Ishikawa (cell line): ENCODE results near the gene HSFX2.
"Not testable (repeated sequence)": the region's sequence is repeated elsewhere in the genome, so short reads cannot be mapped to it uniquely, and the experiment has no call there.

Source experiments
- CEBPB ChIP-seq: IDR thresholded peaks from 2 replicates; pipeline ENCODE4 v1.6.1; 2012
- EGR1 ChIP-seq: IDR thresholded peaks from 2 replicates; pipeline ENCODE4 v1.6.1; 2012
- EP300 ChIP-seq: IDR thresholded peaks from 2 replicates; pipeline ENCODE4 v1.6.1; 2012; ENCODE audit warnings: borderline replicate concordance
- FOXM1 ChIP-seq: IDR thresholded peaks from 2 replicates; pipeline ENCODE4 v1.6.1; 2012; ENCODE audit warnings: low read depth, borderline replicate concordance
- MAX ChIP-seq: IDR thresholded peaks from 2 replicates; pipeline ENCODE4 v1.6.1; 2012
- NFIC ChIP-seq: IDR thresholded peaks from 2 replicates; pipeline ENCODE4 v1.6.1; 2012
- RAD21 ChIP-seq: IDR thresholded peaks from 2 replicates; pipeline ENCODE4 v1.6.1; 2012; ENCODE audit warnings: low read depth
- TAF1 ChIP-seq: IDR thresholded peaks from 2 replicates; pipeline ENCODE4 v1.6.1; 2012; ENCODE audit warnings: low read depth, mild to moderate bottlenecking
- TCF12 ChIP-seq: IDR thresholded peaks from 2 replicates; pipeline ENCODE4 v1.6.1; 2012; ENCODE audit warnings: low read depth
- TEAD4 ChIP-seq: IDR thresholded peaks from 2 replicates; pipeline ENCODE4 v1.6.1; 2012
- USF1 ChIP-seq: IDR thresholded peaks from 2 replicates; pipeline ENCODE4 v1.6.1; 2012
- YY1 ChIP-seq: IDR thresholded peaks from 2 replicates; pipeline ENCODE4 v1.6.1; 2012; ENCODE audit warnings: low read depth
- ZBTB7A ChIP-seq: IDR thresholded peaks from 2 replicates; pipeline ENCODE4 v1.6.1; 2012; ENCODE audit warnings: low read depth

HSFX2 gene

DNA sequence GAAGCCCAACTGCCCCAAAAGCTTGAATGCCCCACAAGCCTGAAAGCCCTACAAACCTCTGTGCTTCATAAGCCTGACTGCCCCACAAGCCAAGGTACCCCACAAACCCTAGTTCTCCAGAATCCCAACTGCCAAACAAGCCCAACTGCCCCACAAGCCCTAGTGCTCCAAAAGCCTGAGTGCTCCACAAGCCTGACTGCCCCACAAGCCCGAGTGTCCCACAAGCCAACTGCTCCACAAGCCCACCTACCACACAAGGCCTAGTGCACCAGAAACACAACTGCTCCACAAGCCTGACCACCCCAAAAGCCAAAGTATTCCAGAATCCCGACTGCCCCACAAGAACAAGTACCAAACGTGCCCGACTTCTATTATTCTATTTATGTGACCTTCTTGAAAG is 31.8 kb downstream of the HSFX2 start:
- no peak for TF ChIP-seq USF1
- no peak for TF ChIP-seq TCF12
- no peak for TF ChIP-seq FOXM1
- no peak for TF ChIP-seq NFIC
- TF ChIP-seq CEBPB, result no peak
- TF ChIP-seq MAX, result no peak
- no peak for TF ChIP-seq YY1
- TF ChIP-seq TAF1, result no peak
- no peak for TF ChIP-seq TEAD4
- TF ChIP-seq EGR1, result no peak
- TF ChIP-seq RAD21, result no peak
- no peak for TF ChIP-seq EP300
- TF ChIP-seq ZBTB7A, result no peak

DNA sequence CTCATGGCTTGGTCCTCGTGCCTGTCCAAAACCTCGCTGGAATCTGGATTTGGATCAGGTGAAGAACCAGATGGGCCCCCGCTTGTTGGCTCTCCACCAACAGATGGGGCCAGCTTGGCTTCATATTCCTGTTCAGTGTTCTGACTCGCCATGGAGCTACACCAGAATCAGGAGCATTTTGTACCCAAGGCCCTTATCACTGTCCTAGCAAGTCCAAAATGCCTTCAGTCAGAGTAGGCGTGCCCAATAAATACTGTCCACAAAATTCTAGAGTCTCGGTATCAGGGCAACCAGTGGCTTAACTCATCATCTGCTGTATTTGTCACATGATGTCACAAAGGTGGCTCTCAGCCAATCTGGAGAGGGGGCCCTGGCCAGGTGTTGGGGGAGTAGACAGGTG is 45.4 kb downstream of the HSFX2 start, which contains the start of gene HSFX3:
Gene HSFX3 (minus strand): TSS at position 224 of the 400 bp plus-strand sequence. CDS start 72 bp downstream, at position 152.
- TF ChIP-seq ZBTB7A, USF1, EP300: not testable (repeated sequence)
